GM12864 (cell line): ENCODE measurements around the gene KRTAP3-2.

Experiments used
- DNase-seq: peaks from one replicate; pipeline ENCODE4 v3.0.0-alpha.2; 2011; ENCODE audit warnings: low read depth
- H3K4me3 ChIP-seq: 2 replicates; pipeline ENCODE4 v1.5.1; 2011; ENCODE audit warnings: mild to moderate bottlenecking, low read depth, low read length, control low read depth
- TF ChIP-seq, protein P1 (sequence below): IDR thresholded peaks from 2 replicates; pipeline ENCODE4 v1.5.1; 2011; ENCODE audit warnings: low read depth, mild to moderate bottlenecking, moderate library complexity, low read length, control low read depth, inconsistent platforms; ENCODE audit errors: missing control alignments

The KRTAP3-2 gene

DNA sequence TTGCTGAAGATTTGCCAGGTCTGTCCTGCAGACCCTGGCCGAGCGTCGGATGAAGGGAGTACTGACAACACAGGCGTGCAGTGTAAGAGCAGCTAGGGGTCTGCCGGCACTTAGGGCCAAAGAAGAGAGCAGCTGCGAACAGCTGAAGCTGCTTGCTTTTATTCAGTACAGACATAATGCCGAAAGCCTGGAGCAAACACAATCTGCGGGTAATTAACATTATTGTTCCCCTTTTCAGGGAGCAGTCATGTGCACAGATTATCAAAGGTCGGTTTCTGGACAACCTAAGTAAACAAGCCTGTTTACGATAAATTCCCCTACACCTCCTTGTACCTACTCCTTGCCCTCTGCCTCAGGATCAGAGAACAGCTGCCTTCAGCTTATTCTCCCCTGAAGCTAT, 50.3 kb downstream of the KRTAP3-2 start:
- no peak overlapping the region for H3K4me3 ChIP-seq
- DNase-seq, result no peak
- TF ChIP-seq, protein P1, sequence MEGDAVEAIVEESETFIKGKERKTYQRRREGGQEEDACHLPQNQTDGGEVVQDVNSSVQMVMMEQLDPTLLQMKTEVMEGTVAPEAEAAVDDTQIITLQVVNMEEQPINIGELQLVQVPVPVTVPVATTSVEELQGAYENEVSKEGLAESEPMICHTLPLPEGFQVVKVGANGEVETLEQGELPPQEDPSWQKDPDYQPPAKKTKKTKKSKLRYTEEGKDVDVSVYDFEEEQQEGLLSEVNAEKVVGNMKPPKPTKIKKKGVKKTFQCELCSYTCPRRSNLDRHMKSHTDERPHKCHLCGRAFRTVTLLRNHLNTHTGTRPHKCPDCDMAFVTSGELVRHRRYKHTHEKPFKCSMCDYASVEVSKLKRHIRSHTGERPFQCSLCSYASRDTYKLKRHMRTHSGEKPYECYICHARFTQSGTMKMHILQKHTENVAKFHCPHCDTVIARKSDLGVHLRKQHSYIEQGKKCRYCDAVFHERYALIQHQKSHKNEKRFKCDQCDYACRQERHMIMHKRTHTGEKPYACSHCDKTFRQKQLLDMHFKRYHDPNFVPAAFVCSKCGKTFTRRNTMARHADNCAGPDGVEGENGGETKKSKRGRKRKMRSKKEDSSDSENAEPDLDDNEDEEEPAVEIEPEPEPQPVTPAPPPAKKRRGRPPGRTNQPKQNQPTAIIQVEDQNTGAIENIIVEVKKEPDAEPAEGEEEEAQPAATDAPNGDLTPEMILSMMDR, result no peak
